GM18520 (cell line): ENCODE measurements around the gene JPT1.
"Not testable (repeated sequence)": the region's sequence is repeated elsewhere in the genome, so short reads cannot be mapped to it uniquely, and the experiment has no call there.

ENCODE experiments used
- ATAC-seq: cut with Tn5 transposase; IDR thresholded peaks from one replicate; pipeline ENCODE4 v1.9.1; 2021; ENCODE audit not compliant: unreplicated experiment

The JPT1 gene

GRCh38 chr17:75158480-75158879 is 4.2 kb upstream of the JPT1 start:
- ATAC-seq = not testable (repeated sequence)

GRCh38 chr17:75155191-75155601 is 884 bp upstream of the JPT1 start:
- no peak for ATAC-seq

- peak; percentile 19 for ATAC-seq
These were observed 525 bp downstream of the JPT1 start for GRCh38 chr17:75153780-75154194.

- ATAC-seq = no peak
These were observed 1.2 kb downstream of the JPT1 start for GRCh38 chr17:75152922-75153779.

GRCh38 chr17:75152523-75152921 is 1.8 kb downstream of the JPT1 start:
- no peak for ATAC-seq

- ATAC-seq = no peak
These were observed 2.4 kb downstream of the JPT1 start for GRCh38 chr17:75151930-75152329.

GRCh38 chr17:75147878-75148546 is 6.3 kb downstream of the JPT1 start:
- no peak for ATAC-seq

- no peak for ATAC-seq
These were observed 7.7 kb downstream of the JPT1 start for GRCh38 chr17:75146592-75146991.

- ATAC-seq = no peak
These were observed 9.3 kb downstream of the JPT1 start for GRCh38 chr17:75144816-75145512.

- ATAC-seq = no peak
These were observed 11.9 kb downstream of the JPT1 start for GRCh38 chr17:75142236-75142971.

- ATAC-seq = no peak
These were observed 15.8 kb downstream of the JPT1 start for GRCh38 chr17:75138519-75138918.

GRCh38 chr17:75137762-75138161 is 16.6 kb downstream of the JPT1 start:
- not testable (repeated sequence) for ATAC-seq

- ATAC-seq = no peak
These were observed 18.4 kb downstream of the JPT1 start for GRCh38 chr17:75135946-75136345.

GRCh38 chr17:75135452-75135851 is 18.9 kb downstream of the JPT1 start:
- no peak for ATAC-seq

- not testable (repeated sequence) for ATAC-seq
These were observed 20.5 kb downstream of the JPT1 start for GRCh38 chr17:75133607-75134347.

GRCh38 chr17:75133001-75133400 is 21.3 kb downstream of the JPT1 start:
- ATAC-seq = no peak

- not testable (repeated sequence) for ATAC-seq
These were observed 22.0 kb downstream of the JPT1 start for GRCh38 chr17:75132018-75133000.

- ATAC-seq = peak; percentile 69
These were observed 22.9 kb downstream of the JPT1 start, which contains the start of gene NT5C for GRCh38 chr17:75131278-75132017. TSS of gene NT5C (minus strand) at chr17:75131742. CDS start at chr17:75131707, 35 bp downstream.
